H9 (cell line): ENCODE data around the gene PCYT2. TPM values are rescaled to one million over a fixed set of nuclear protein-coding genes. Genes with fewer than 3 reads are reported as not detected.

Experiments used
- DNase-seq: peaks from one replicate; pipeline ENCODE4 v3.0.0-alpha.2; 2017
- H2AFZ ChIP-seq: one replicate; pipeline ENCODE4 v1.6.1; 2013; ENCODE audit warnings: mild to moderate bottlenecking, low read length, control low read depth, moderate library complexity
- H2AK5ac ChIP-seq: 2 replicates; pipeline ENCODE4 v1.6.1; 2013; ENCODE audit warnings: low read length, control low read depth, mixed read lengths; ENCODE audit not compliant: insufficient read length
- H2BK120ac ChIP-seq: one replicate; pipeline ENCODE4 v1.6.1; 2013; ENCODE audit warnings: low read depth, mild to moderate bottlenecking, low read length, control low read depth, inconsistent platforms; ENCODE audit not compliant: poor library complexity, severe bottlenecking
- H2BK12ac ChIP-seq: 2 replicates; pipeline ENCODE4 v1.6.1; 2013; ENCODE audit warnings: low read length, control low read depth, mixed read lengths, low read depth; ENCODE audit not compliant: insufficient read length
- H2BK15ac ChIP-seq: 2 replicates; pipeline ENCODE4 v1.6.1; 2013; ENCODE audit warnings: low read depth, low read length, control low read depth
- H2BK20ac ChIP-seq: one replicate; pipeline ENCODE4 v1.6.1; 2013; ENCODE audit warnings: low read depth, mild to moderate bottlenecking, low read length, control low read depth, inconsistent platforms; ENCODE audit not compliant: poor library complexity, severe bottlenecking
- H2BK5ac ChIP-seq: 2 replicates; pipeline ENCODE4 v1.6.1; 2013; ENCODE audit warnings: low read length, control low read depth, mixed read lengths; ENCODE audit not compliant: insufficient read length
- H3K14ac ChIP-seq: 2 replicates; pipeline ENCODE4 v1.6.1; 2013; ENCODE audit warnings: low read length, control low read depth; ENCODE audit not compliant: insufficient read depth
- H3K18ac ChIP-seq: 2 replicates; pipeline ENCODE4 v1.6.1; 2013; ENCODE audit warnings: low read depth, mild to moderate bottlenecking, mixed read lengths, low read length, control low read depth; ENCODE audit not compliant: insufficient read length
- H3K23ac ChIP-seq: 2 replicates; pipeline ENCODE4 v1.6.1; 2013; ENCODE audit warnings: low read length, control low read depth, mixed read lengths, low read depth; ENCODE audit not compliant: insufficient read length
- H3K23me2 ChIP-seq: 2 replicates; pipeline ENCODE4 v1.6.1; 2013; ENCODE audit warnings: low read depth, mild to moderate bottlenecking, mixed read lengths, low read length, control low read depth; ENCODE audit not compliant: insufficient read length, poor library complexity, severe bottlenecking
- H3K27ac ChIP-seq: 2 replicates; pipeline ENCODE4 v1.5.1; 2013; ENCODE audit warnings: low read length, control low read depth, mixed read lengths, low read depth; ENCODE audit not compliant: insufficient read length
- H3K27me3 ChIP-seq: 2 replicates; pipeline ENCODE4 v1.6.1; 2013; ENCODE audit warnings: low read length, control low read depth, inconsistent platforms; ENCODE audit not compliant: insufficient read depth
- H3K4ac ChIP-seq: 2 replicates; pipeline ENCODE4 v1.6.1; 2013; ENCODE audit warnings: low read depth, mild to moderate bottlenecking, control low read depth, inconsistent platforms, low read length, moderate library complexity
- H3K4me1 ChIP-seq: 2 replicates; pipeline ENCODE4 v1.6.1; 2013; ENCODE audit warnings: low read length, control low read depth, inconsistent platforms; ENCODE audit not compliant: insufficient read depth
- H3K4me2 ChIP-seq: 2 replicates; pipeline ENCODE4 v1.6.1; 2013; ENCODE audit warnings: low read length, control low read depth, mixed read lengths; ENCODE audit not compliant: insufficient read length, insufficient read depth
- H3K56ac ChIP-seq: 2 replicates; pipeline ENCODE4 v1.6.1; 2013; ENCODE audit warnings: low read depth, mild to moderate bottlenecking, mixed read lengths, low read length, control low read depth; ENCODE audit not compliant: insufficient read length
- H3K79me1 ChIP-seq: 2 replicates; pipeline ENCODE4 v1.6.1; 2013; ENCODE audit warnings: low read depth, mild to moderate bottlenecking, moderate library complexity, low read length, control low read depth, inconsistent platforms; ENCODE audit not compliant: insufficient read depth, poor library complexity, severe bottlenecking
- H3K79me2 ChIP-seq: 2 replicates; pipeline ENCODE4 v1.6.1; 2013; ENCODE audit warnings: low read length, control low read depth, inconsistent platforms; ENCODE audit not compliant: insufficient read depth
- H3K9ac ChIP-seq: 2 replicates; pipeline ENCODE4 v1.6.1; 2013; ENCODE audit warnings: low read length, control low read depth, mixed read lengths; ENCODE audit not compliant: insufficient read length; ENCODE audit errors: extremely low read depth
- H3K9me3 ChIP-seq: one replicate; pipeline ENCODE4 v1.6.1; 2013; ENCODE audit warnings: low read depth, low read length, inconsistent platforms; ENCODE audit not compliant: control insufficient read depth
- H3T11ph ChIP-seq: one replicate; pipeline ENCODE4 v1.6.1; 2013; ENCODE audit warnings: mild to moderate bottlenecking, low read length, control low read depth, inconsistent platforms
- H4K20me1 ChIP-seq: one replicate; pipeline ENCODE4 v1.6.1; 2013; ENCODE audit not compliant: control insufficient read depth, insufficient read length, insufficient read depth
- H4K5ac ChIP-seq: 2 replicates; pipeline ENCODE4 v1.6.1; 2013; ENCODE audit warnings: low read depth, mild to moderate bottlenecking, mixed read lengths, low read length, control low read depth; ENCODE audit not compliant: insufficient read length
- H4K8ac ChIP-seq: replicated peaks from 2 replicates; pipeline ENCODE4 v1.6.1; 2013; ENCODE audit warnings: low read length, control low read depth, mixed read lengths, low read depth; ENCODE audit not compliant: insufficient read length
- H4K91ac ChIP-seq: 2 replicates; pipeline ENCODE4 v1.6.1; 2013; ENCODE audit warnings: low read depth, mild to moderate bottlenecking, moderate library complexity, mixed read lengths, low read length, control low read depth; ENCODE audit not compliant: insufficient read length
- H3K27ac Mint-ChIP-seq, 3 experiments: 2 replicates in 2 of 3; 3 replicates in 1 of 3; pipeline ENCODE4 v1.8.0; 2020 to 2021; ENCODE audit warnings: mixed read lengths in 3 of 3, mild to moderate bottlenecking in 1 of 3, moderate library complexity in 1 of 3
- H3K27me3 Mint-ChIP-seq: 2 replicates; pipeline ENCODE4 v1.8.0; 2021; ENCODE audit warnings: low read depth, mild to moderate bottlenecking, moderate library complexity, mixed read lengths
- H3K36me3 Mint-ChIP-seq, 3 experiments: 2 replicates in 2 of 3; 3 replicates in 1 of 3; pipeline ENCODE4 v1.8.0; 2020 to 2021; ENCODE audit warnings: low read depth in 3 of 3, mixed read lengths in 3 of 3; ENCODE audit not compliant: insufficient read depth in 1 of 3
- H3K4me1 Mint-ChIP-seq, 2 experiments: 2 replicates each; pipeline ENCODE4 v1.8.0; 2020; ENCODE audit warnings: mixed read lengths in 2 of 2
- H3K4me3 Mint-ChIP-seq, 2 experiments: 2 replicates in 1 of 2; 3 replicates in 1 of 2; pipeline ENCODE4 v1.8.0; 2020 to 2021; ENCODE audit warnings: mild to moderate bottlenecking in 2 of 2, mixed read lengths in 2 of 2, moderate library complexity in 1 of 2
- H3K9me3 Mint-ChIP-seq, 2 experiments: 2 replicates in 1 of 2; 3 replicates in 1 of 2; pipeline ENCODE4 v1.8.0; 2020; ENCODE audit warnings: mild to moderate bottlenecking in 2 of 2, mixed read lengths in 2 of 2, moderate library complexity in 1 of 2
- WGBS: extraction: QIAGEN DNeasy Blood & Tissue Kit; methylation state at CpG from one replicate; pipeline ENCODE4 v1.1.7; 2013; ENCODE audit warnings: missing lambda C conversion rate, low lambda C conversion rate, mixed read lengths; ENCODE audit not compliant: insufficient read length; ENCODE audit errors: extremely low coverage; 5-methylcytosine and 5-hydroxymethylcytosine counted together
- total RNA-seq: library from RNA; stranded (reverse); gene quantifications from 2 replicates; pipeline ENCODE4 v1.2.1, GENCODE V29; 2021
- TF ChIP-seq, protein P1 (sequence below): fragments of 200-600 bp; sonication (generic); conservative IDR thresholded peaks from 3 replicates; pipeline ENCODE4 v1.8.0; 2021; ENCODE audit warnings: antibody characterized with exemption, mild to moderate bottlenecking

Gene PCYT2
- total RNA-seq, 1 experiment from 2014 or later = 24.5 TPM

- H4K20me1 ChIP-seq = no peaks in the 10 kb centered on the region
- no peak overlapping the region for H3K18ac ChIP-seq
- no peaks in the 10 kb centered on the region for H3K27me3 ChIP-seq
- H3K27me3 Mint-ChIP-seq = no peaks in the 10 kb centered on the region
- H3K23ac ChIP-seq = no peak overlapping the region
- H2BK12ac ChIP-seq = no peak overlapping the region
- H3K9me3 Mint-ChIP-seq = no peaks in the 10 kb centered on the region; a peak in 1 of 5 replicates
- H3K56ac ChIP-seq = no peak overlapping the region
- H3K36me3 Mint-ChIP-seq = peaks cover 17 to 40% (median 38%) of the 10 kb centered on the region in 3 experiments; a peak in 6 of 7 replicates
- no peak overlapping the region for H2BK5ac ChIP-seq
- H3T11ph ChIP-seq = no peak overlapping the region
- WGBS = no CpG with 5 or more reads among the region's 36 CpGs
- no peak overlapping the region for H2BK15ac ChIP-seq
- no peak overlapping the region for H3K14ac ChIP-seq
- no peaks in the 10 kb centered on the region; the same call in 1 of the 2 replicates for H3K79me2 ChIP-seq
- H3K23me2 ChIP-seq = peaks cover 11% of the 10 kb centered on the region
- no peak overlapping the region for H3K4me2 ChIP-seq
- no peak overlapping the region for H2AK5ac ChIP-seq
- H4K91ac ChIP-seq = no peak overlapping the region
- no peak overlapping the region for H3K27ac ChIP-seq
- H3K79me1 ChIP-seq = no peaks in the 10 kb centered on the region
- no peak overlapping the region for H2BK20ac ChIP-seq
- no peak overlapping the region for H3K9ac ChIP-seq
- H2AFZ ChIP-seq = no peak overlapping the region
- H3K27ac Mint-ChIP-seq = no peak overlapping the region
- H3K9me3 ChIP-seq = no peaks in the 10 kb centered on the region
- H3K4ac ChIP-seq = no peak overlapping the region
- no peak overlapping the region for H3K4me3 Mint-ChIP-seq
- H3K4me1 ChIP-seq = no peaks in the 10 kb centered on the region
- TF ChIP-seq, protein P1, sequence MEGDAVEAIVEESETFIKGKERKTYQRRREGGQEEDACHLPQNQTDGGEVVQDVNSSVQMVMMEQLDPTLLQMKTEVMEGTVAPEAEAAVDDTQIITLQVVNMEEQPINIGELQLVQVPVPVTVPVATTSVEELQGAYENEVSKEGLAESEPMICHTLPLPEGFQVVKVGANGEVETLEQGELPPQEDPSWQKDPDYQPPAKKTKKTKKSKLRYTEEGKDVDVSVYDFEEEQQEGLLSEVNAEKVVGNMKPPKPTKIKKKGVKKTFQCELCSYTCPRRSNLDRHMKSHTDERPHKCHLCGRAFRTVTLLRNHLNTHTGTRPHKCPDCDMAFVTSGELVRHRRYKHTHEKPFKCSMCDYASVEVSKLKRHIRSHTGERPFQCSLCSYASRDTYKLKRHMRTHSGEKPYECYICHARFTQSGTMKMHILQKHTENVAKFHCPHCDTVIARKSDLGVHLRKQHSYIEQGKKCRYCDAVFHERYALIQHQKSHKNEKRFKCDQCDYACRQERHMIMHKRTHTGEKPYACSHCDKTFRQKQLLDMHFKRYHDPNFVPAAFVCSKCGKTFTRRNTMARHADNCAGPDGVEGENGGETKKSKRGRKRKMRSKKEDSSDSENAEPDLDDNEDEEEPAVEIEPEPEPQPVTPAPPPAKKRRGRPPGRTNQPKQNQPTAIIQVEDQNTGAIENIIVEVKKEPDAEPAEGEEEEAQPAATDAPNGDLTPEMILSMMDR = no peak
- peaks cover 11 to 16% of the 10 kb centered on the region in 2 experiments for H3K4me1 Mint-ChIP-seq
- no peak overlapping the region for H4K8ac ChIP-seq
- H4K5ac ChIP-seq = no peak overlapping the region
- no peak overlapping the region for H2BK120ac ChIP-seq
- no peak for DNase-seq
Measured at GRCh38 chr17:81914103-81914850, 3.1 kb upstream of the PCYT2 start.
